SKM-1 (cell line): ENCODE data around the gene LRRC10B.

Source experiments
- DNase-seq: peaks from one replicate; lab custom pipeline; 2025; ENCODE audit not compliant: unreplicated experiment; lab: John Stamatoyannopoulos, UW

The LRRC10B gene

GRCh38 chr11:61486011-61486620, 22.4 kb upstream of the LRRC10B start:
- DNase-seq: no peak

- DNase-seq: no peak
These were observed 21.8 kb upstream of the LRRC10B start for GRCh38 chr11:61486779-61487178.

- DNase-seq: no peak
These were observed 21.1 kb upstream of the LRRC10B start for GRCh38 chr11:61487342-61488025.

- no peak for DNase-seq
These were observed 19.8 kb upstream of the LRRC10B start for GRCh38 chr11:61488651-61489291.

GRCh38 chr11:61489833-61490721, 18.5 kb upstream of the LRRC10B start:
- no peak for DNase-seq

- no peak for DNase-seq
These were observed 16.7 kb upstream of the LRRC10B start for GRCh38 chr11:61491736-61492395.

- no peak for DNase-seq
These were observed 14.1 kb upstream of the LRRC10B start for GRCh38 chr11:61494381-61494961.

- DNase-seq: no peak
These were observed 12.5 kb upstream of the LRRC10B start for GRCh38 chr11:61495801-61496601.

GRCh38 chr11:61496602-61497400, 11.7 kb upstream of the LRRC10B start:
- DNase-seq: no peak

- DNase-seq: no peak
These were observed 11.1 kb upstream of the LRRC10B start for GRCh38 chr11:61497473-61497872.

GRCh38 chr11:61497876-61498275, 10.7 kb upstream of the LRRC10B start:
- no peak for DNase-seq

- DNase-seq: no peak
These were observed 9.7 kb upstream of the LRRC10B start for GRCh38 chr11:61498767-61499341.

GRCh38 chr11:61499816-61500491, 8.6 kb upstream of the LRRC10B start:
- no peak for DNase-seq

GRCh38 chr11:61502522-61502921, 6.0 kb upstream of the LRRC10B start:
- DNase-seq: no peak

- no peak for DNase-seq
These were observed 5.3 kb upstream of the LRRC10B start for GRCh38 chr11:61503135-61503770.

- DNase-seq: no peak
These were observed 3.4 kb upstream of the LRRC10B start for GRCh38 chr11:61505106-61505505.

- no peak for DNase-seq
These were observed 2.9 kb upstream of the LRRC10B start for GRCh38 chr11:61505640-61506155.
